ENCODE data around the gene ACACA.

The ACACA gene

GRCh38 chr17:37064206-37064605, 342.4 kb downstream of the ACACA start:
- DNase-seq = no peak

- DNase-seq = no peak
Observed at GRCh38 chr17:37062021-37062420, 344.6 kb downstream of the ACACA start.

- DNase-seq = no peak
Observed at GRCh38 chr17:37060928-37061327, 345.7 kb downstream of the ACACA start.

GRCh38 chr17:37060094-37060493, 346.5 kb downstream of the ACACA start:
- DNase-seq = no peak

GRCh38 chr17:37059493-37059892, 347.1 kb downstream of the ACACA start:
- no peak for DNase-seq

- no peak for DNase-seq
Observed at GRCh38 chr17:37056622-37057021, 350.0 kb downstream of the ACACA start.

GRCh38 chr17:37054894-37055293, 351.7 kb downstream of the ACACA start:
- no peak for DNase-seq

GRCh38 chr17:37052450-37052849, 354.2 kb downstream of the ACACA start:
- no peak for DNase-seq

GRCh38 chr17:37051833-37052232, 354.8 kb downstream of the ACACA start:
- no peak for DNase-seq

- no peak for DNase-seq
Observed at GRCh38 chr17:37051381-37051780, 355.3 kb downstream of the ACACA start.

- no peak for DNase-seq
Observed at GRCh38 chr17:37050920-37051319, 355.7 kb downstream of the ACACA start.

- no peak for DNase-seq
Observed at GRCh38 chr17:37048811-37049210, 357.8 kb downstream of the ACACA start.

GRCh38 chr17:37047631-37048104, 359.0 kb downstream of the ACACA start:
- peak; percentile 79 for DNase-seq

GRCh38 chr17:37045351-37045922, 361.2 kb downstream of the ACACA start:
- no peak for DNase-seq

GRCh38 chr17:37043201-37043600, 363.4 kb downstream of the ACACA start:
- DNase-seq = no peak

GRCh38 chr17:37041932-37042331, 364.7 kb downstream of the ACACA start:
- DNase-seq = no peak

GRCh38 chr17:37039269-37039668, 367.4 kb downstream of the ACACA start:
- no peak for DNase-seq

GRCh38 chr17:37037590-37038155, 369.0 kb downstream of the ACACA start:
- DNase-seq = no peak

Measured in MV-4-11 (cell line).